Endothelial cell of umbilical vein (primary cell): ENCODE data around the gene KCND2. TPM values are rescaled to one million over a fixed set of nuclear protein-coding genes. Genes with fewer than 3 reads are reported as not detected.

Experiments used
- BruUV-seq: library from RNA; stranded (reverse); fragments of 400-500 nt; replicated peaks from 2 replicates; lab custom pipeline; 2021; lab: Mats Ljungman, UMichigan
- CTCF ChIA-PET: fragments of 300-600, 350-600 bp; sonication (Branson Sonifier 250); formaldehyde crosslinking; loops from one replicate; lab custom pipeline; 2021; ENCODE audit warnings: antibody characterized with exemption, inconsistent platforms; lab: Charles Lee
- POLR2A ChIA-PET: fragments of 300-600, 350-600 bp; sonication (Branson Sonifier 250); formaldehyde crosslinking; loops from one replicate; lab custom pipeline; 2021; ENCODE audit warnings: antibody characterized with exemption, inconsistent platforms; lab: Charles Lee
- DNase-seq: peaks from one replicate; pipeline ENCODE4 v3.0.0-alpha.2; 2011; ENCODE audit warnings: low read depth, low spot score
- FAIRE-seq: peaks from 2 replicates; lab custom pipeline; 2011; peaks lifted over from hg19 to GRCh38; lab: Jason Lieb, UNC
- H2AFZ ChIP-seq: 2 replicates; pipeline ENCODE4 v1.6.0; 2012; ENCODE audit warnings: low read depth, low read length, control low read depth, inconsistent platforms
- H3K27ac ChIP-seq: 2 replicates; pipeline ENCODE4 v1.5.1; 2011; ENCODE audit warnings: low read depth, mild to moderate bottlenecking, control low read depth, low read length, moderate library complexity; ENCODE audit not compliant: insufficient read depth
- H3K27me3 ChIP-seq, 2 experiments: 2 replicates each; pipeline versions ENCODE4 v1.6.0 to v1.6.1; 2011; ENCODE audit warnings: low read length in 2 of 2, mixed read lengths in 1 of 2; ENCODE audit not compliant: control insufficient read depth in 2 of 2, insufficient read depth in 2 of 2
- H3K36me3 ChIP-seq, 2 experiments: 2 replicates in 1 of 2; 3 replicates in 1 of 2; pipeline ENCODE4 v1.5.1; 2011; ENCODE audit warnings: low read length in 2 of 2, mild to moderate bottlenecking in 1 of 2, moderate library complexity in 1 of 2; ENCODE audit not compliant: control insufficient read depth in 2 of 2, insufficient read depth in 2 of 2; ENCODE audit errors: extremely low read depth in 1 of 2
- H3K4me1 ChIP-seq: 3 replicates; pipeline ENCODE4 v1.5.1; 2011; ENCODE audit warnings: mild to moderate bottlenecking, low read length; ENCODE audit not compliant: control insufficient read depth, insufficient read depth; ENCODE audit errors: extremely low read depth
- H3K4me2 ChIP-seq: 2 replicates; pipeline ENCODE4 v1.6.1; 2011; ENCODE audit warnings: low read length, control low read depth, mixed read lengths; ENCODE audit not compliant: insufficient read depth
- H3K4me3 ChIP-seq, 3 experiments: fragments of 200-600 bp in 1 of 3; sonication (generic), shearing (Covaris generic) in 1 of 3; replicated peaks in 1 of 3; 2 replicates each; pipeline ENCODE4 v1.5.1; 2011 to 2016; ENCODE audit warnings: control low read depth in 3 of 3, low read length in 3 of 3, mild to moderate bottlenecking in 2 of 3, inconsistent platforms in 1 of 3, low read depth in 1 of 3, moderate library complexity in 1 of 3; ENCODE audit not compliant: insufficient read depth in 1 of 3
- H3K79me2 ChIP-seq: 2 replicates; pipeline ENCODE4 v1.6.0; 2012; ENCODE audit warnings: low read length, inconsistent platforms; ENCODE audit not compliant: control insufficient read depth, insufficient read depth
- H3K9ac ChIP-seq: replicated peaks from 2 replicates; pipeline ENCODE3; 2011; ENCODE audit warnings: low read length, control low read depth; ENCODE audit not compliant: insufficient read depth; ENCODE audit errors: extremely low read depth
- H3K9me1 ChIP-seq: replicated peaks from 3 replicates; pipeline ENCODE4 v1.6.0; 2011; ENCODE audit warnings: mild to moderate bottlenecking, low read length; ENCODE audit not compliant: control insufficient read depth, insufficient read depth; ENCODE audit errors: extremely low read depth
- H3K9me3 ChIP-seq: replicated peaks from 2 replicates; pipeline ENCODE4 v1.5.1; 2012; ENCODE audit warnings: low read length, inconsistent platforms; ENCODE audit not compliant: control insufficient read depth, insufficient read depth
- H4K20me1 ChIP-seq: replicated peaks from 2 replicates; pipeline ENCODE3; 2011; ENCODE audit warnings: mild to moderate bottlenecking, low read length; ENCODE audit not compliant: control insufficient read depth, insufficient read depth; ENCODE audit errors: extremely low read depth
- CTCF ChIP-seq, 2 donors: IDR thresholded peaks; 1 replicate in 1 of 2; 2 replicates in 1 of 2; pipeline ENCODE4 v1.5.1; 2011; ENCODE audit warnings: low read length in 2 of 2, mild to moderate bottlenecking in 2 of 2, moderate library complexity in 2 of 2, control low read depth in 1 of 2, inconsistent platforms in 1 of 2, low read depth in 1 of 2; ENCODE audit not compliant: insufficient read depth in 1 of 2; ENCODE audit errors: extremely low read depth in 1 of 2
- EZH2 ChIP-seq: IDR thresholded peaks from 2 replicates; pipeline ENCODE4 v1.6.1; 2012; ENCODE audit warnings: borderline replicate concordance, low read depth, mild to moderate bottlenecking, moderate library complexity, low read length, inconsistent platforms; ENCODE audit not compliant: severe bottlenecking
- FOS ChIP-seq: IDR thresholded peaks from 2 replicates; pipeline ENCODE4 v1.6.1; 2011; ENCODE audit warnings: mild to moderate bottlenecking, low read length, moderate library complexity, borderline replicate concordance; ENCODE audit not compliant: insufficient read depth
- GATA2 ChIP-seq: IDR thresholded peaks from 2 replicates; pipeline ENCODE4 v1.7.0; 2011; ENCODE audit warnings: low read depth, mild to moderate bottlenecking, moderate library complexity, mixed read lengths, low read length; ENCODE audit not compliant: insufficient read length, insufficient read depth
- JUN ChIP-seq: IDR thresholded peaks from 2 replicates; pipeline ENCODE4 v1.6.1; 2011; ENCODE audit warnings: borderline replicate concordance, low read depth; ENCODE audit not compliant: insufficient read length, insufficient read depth
- MAX ChIP-seq: IDR thresholded peaks from 2 replicates; pipeline ENCODE4 v1.6.1; 2011; ENCODE audit not compliant: insufficient read depth, insufficient read length
- MYC ChIP-seq: IDR thresholded peaks from one replicate; pipeline ENCODE4 v1.6.1; 2011; ENCODE audit warnings: mild to moderate bottlenecking, low read depth, low read length
- POLR2A ChIP-seq: IDR thresholded peaks from 2 replicates; pipeline ENCODE4 v1.6.1; 2012; ENCODE audit warnings: low read depth, mild to moderate bottlenecking, control low read depth, low read length
- POLR2AphosphoS5 ChIP-seq: IDR thresholded peaks from 2 replicates; pipeline ENCODE4 v1.6.1; 2012; ENCODE audit warnings: low read depth, mild to moderate bottlenecking, control low read depth, low read length, moderate library complexity; ENCODE audit not compliant: insufficient read depth
- dilution Hi-C: fragments of 300-500 bp; cut with MboI; formaldehyde crosslinking; loops from one replicate; pipeline ENCODE4 v1.15.0; 2019; ENCODE audit warnings: low sequenced_read_pairs; ENCODE audit not compliant: extremely low pct_ligation_motif_present
- intact Hi-C: fragments of 100-400 bp; cut with micrococcal nuclease; formaldehyde crosslinking; loops from one replicate; pipeline ENCODE4 v1.10.0; 2022
- polyA plus RNA-seq, 4 experiments: library from polyadenylated mRNA; depleted of rRNA in 3 of 4; stranded (reverse) in 3 of 4; unstranded in 1 of 4; fragments of >200 nt; gene quantifications; 2 replicates each; pipeline versions ENCODE4 v1.2.1 to v1.2.3, GENCODE V29; 2011 to 2012; ENCODE audit warnings: missing spikeins in 1 of 4
- total RNA-seq: library from RNA; stranded (reverse); gene quantifications from 2 replicates; pipeline ENCODE4 v1.2.3, GENCODE V29; 2021

Gene KCND2
- total and polyA plus RNA-seq, 2 donors (not counting 3 experiments of a cell fraction or from before 2014, with no cell fraction given) = not detected

- FAIRE-seq (no peak), DNase-seq (no peak)
- ChIA-PET CTCF (no interaction called here), POLR2A (no interaction called here)
- Histone ChIP-seq H3K79me2 (no peaks in the 10 kb centered on the region), H2AFZ (no peak overlapping the region), H3K4me3 (no peak overlapping the region), H3K36me3 (no peaks in the 10 kb centered on the region), H3K9me3 (no peaks in the 10 kb centered on the region), H3K9ac (no peak overlapping the region), H3K9me1 (no peaks in the 10 kb centered on the region), H4K20me1 (no peaks in the 10 kb centered on the region), H3K4me1 (peaks cover 11% of the 10 kb centered on the region), H3K27me3 (peaks cover 14 to 19% of the 10 kb centered on the region in 2 experiments), H3K27ac (no peak overlapping the region), H3K4me2 (no peak overlapping the region)
- dilution Hi-C loops (no loop called here), intact Hi-C loops (loop anchor here (5.0 to 10.0 kb wide), 2 partner anchors 127 to 450 kb away; no protein-coding TSS in a partner anchor)
- no peak for TF ChIP-seq FOS
- TF ChIP-seq POLR2AphosphoS5 = no peak
- TF ChIP-seq MYC = no peak
- TF ChIP-seq EZH2 = no peak
- TF ChIP-seq MAX = no peak
- no TSS peak for BruUV-seq
These were observed 1.9 kb downstream of the KCND2 start for GRCh38 chr7:120274899-120275298.

- H3K27ac ChIP-seq = no peak overlapping the region
- intact Hi-C loops (loop anchor here (10.0 kb wide), 1 partner anchor 448 kb away; no protein-coding TSS in a partner anchor), dilution Hi-C loops (no loop called here)
- no peaks in the 10 kb centered on the region for H4K20me1 ChIP-seq
- no peaks in the 10 kb centered on the region for H3K36me3 ChIP-seq
- ChIA-PET POLR2A (no interaction called here), CTCF (interaction anchor here (0.7 to 1.7 kb wide), 3 partner anchors 60 to 448 kb away, joined by 3 to 5 read pairs (median 3); no protein-coding TSS in a partner anchor)
- TF ChIP-seq POLR2AphosphoS5 = no peak
- no peak for TF ChIP-seq MYC
- TF ChIP-seq GATA2 = no peak
- TF ChIP-seq JUN = no peak
- TF ChIP-seq MAX = no peak
- no peak for TF ChIP-seq FOS
- TF ChIP-seq POLR2A = no peak
- no peak for TF ChIP-seq EZH2
- no peak for TF ChIP-seq CTCF (IDR thresholded peaks at IDR 0.05; ENCODE audit: extremely low read depth in 1 of 2, insufficient read depth in 1 of 2, low read depth in 1 of 2, low read length in 2 of 2)
- H2AFZ ChIP-seq = no peak overlapping the region
- H3K4me3 ChIP-seq = no peak overlapping the region
- H3K4me1 ChIP-seq = peaks cover 11% of the 10 kb centered on the region
- H3K27me3 ChIP-seq = peaks cover 14% of the 10 kb centered on the region in 2 experiments
- no TSS peak for BruUV-seq
- no peak for DNase-seq
- no peak for FAIRE-seq
- H3K4me2 ChIP-seq = no peak overlapping the region
- no peak overlapping the region for H3K9ac ChIP-seq
- H3K9me3 ChIP-seq = no peaks in the 10 kb centered on the region
- no peaks in the 10 kb centered on the region for H3K9me1 ChIP-seq
- H3K79me2 ChIP-seq = no peaks in the 10 kb centered on the region
These were observed 3.7 kb downstream of the KCND2 start for GRCh38 chr7:120276720-120277119.
